IMR-90 (cell line): ENCODE data around the gene PCDHB1. TPM values are rescaled to one million over a fixed set of nuclear protein-coding genes. Genes with fewer than 3 reads are reported as not detected.

Experiments used
- ATAC-seq: fragments of 200-7000 bp; cut with Tn5 transposase; 2 replicates; pipeline ENCODE4 v1.9.1; 2020; ENCODE audit warnings: low read depth, mild to moderate bottlenecking, moderate library complexity
- BruUV-seq: library from RNA; stranded (reverse); fragments of 400-500 nt; replicated peaks from 2 replicates; lab custom pipeline; 2021; lab: Mats Ljungman, UMichigan
- CTCF ChIA-PET: fragments of 300-600 bp; formaldehyde crosslinking; extraction: SDS; loops from one replicate; lab custom pipeline; 2021; ENCODE audit warnings: antibody characterized with exemption; lab: Yijun Ruan, JAX
- POLR2A ChIA-PET: fragments of 300-600 bp; sonication (Branson Sonifier 250); formaldehyde crosslinking; loops from one replicate; lab custom pipeline; 2022; ENCODE audit warnings: antibody characterized with exemption; ENCODE audit not compliant: unreplicated experiment; lab: Charles Lee
- DNase-seq: peaks from one replicate; pipeline ENCODE4 v3.0.0; 2013
- H2AFZ ChIP-seq: replicated peaks from 2 replicates; pipeline ENCODE3; 2013; ENCODE audit warnings: low read length, mild to moderate bottlenecking; ENCODE audit not compliant: poor library complexity
- H2AK5ac ChIP-seq: 2 replicates; pipeline ENCODE4 v1.6.1; 2013; ENCODE audit warnings: low read depth, low read length, inconsistent platforms
- H2AK9ac ChIP-seq: replicated peaks from 2 replicates; pipeline ENCODE3; 2013; ENCODE audit warnings: mild to moderate bottlenecking, low read depth, low read length, moderate library complexity; ENCODE audit not compliant: poor library complexity
- H2BK120ac ChIP-seq: 2 replicates; pipeline ENCODE4 v1.6.1; 2013; ENCODE audit warnings: low read depth, low read length, inconsistent platforms
- H2BK15ac ChIP-seq: 3 replicates; pipeline ENCODE4 v1.6.1; 2013; ENCODE audit warnings: low read depth, low read length, inconsistent platforms
- H2BK20ac ChIP-seq: 2 replicates; pipeline ENCODE4 v1.6.1; 2013; ENCODE audit warnings: low read depth, mild to moderate bottlenecking, inconsistent platforms, low read length, moderate library complexity
- H2BK5ac ChIP-seq: 2 replicates; pipeline ENCODE4 v1.6.1; 2013; ENCODE audit warnings: mild to moderate bottlenecking, low read depth, low read length, inconsistent platforms; ENCODE audit not compliant: poor library complexity, severe bottlenecking
- H3K14ac ChIP-seq: replicated peaks from 2 replicates; pipeline ENCODE4 v1.6.1; 2013; ENCODE audit warnings: low read depth, low read length, inconsistent platforms
- H3K18ac ChIP-seq: 2 replicates; pipeline ENCODE4 v1.6.1; 2013; ENCODE audit warnings: low read depth, low read length, control low read depth
- H3K23ac ChIP-seq: 2 replicates; pipeline ENCODE4 v1.6.1; 2013; ENCODE audit warnings: low read depth, low read length, inconsistent platforms
- H3K27ac ChIP-seq: 2 replicates; pipeline ENCODE4 v1.5.1; 2013; ENCODE audit warnings: mild to moderate bottlenecking, control low read depth, low read length; ENCODE audit not compliant: insufficient read depth
- H3K27me3 ChIP-seq: 2 replicates; pipeline ENCODE4 v1.6.1; 2013; ENCODE audit warnings: low read length; ENCODE audit not compliant: control insufficient read depth, insufficient read depth
- H3K36me3 ChIP-seq: 2 replicates; pipeline ENCODE4 v1.6.1; 2013; ENCODE audit warnings: low read length, mixed read lengths; ENCODE audit not compliant: control insufficient read depth, insufficient read depth
- H3K4ac ChIP-seq: 2 replicates; pipeline ENCODE4 v1.6.1; 2013; ENCODE audit warnings: low read depth, low read length, inconsistent platforms
- H3K4me1 ChIP-seq: 2 replicates; pipeline ENCODE4 v1.6.1; 2013; ENCODE audit warnings: low read length, mixed read lengths; ENCODE audit not compliant: control insufficient read depth, insufficient read depth
- H3K4me2 ChIP-seq: 2 replicates; pipeline ENCODE4 v1.6.1; 2013; ENCODE audit warnings: low read depth, mild to moderate bottlenecking, control low read depth, low read length, moderate library complexity
- H3K4me3 ChIP-seq: 2 replicates; pipeline ENCODE4 v1.5.1; 2013; ENCODE audit warnings: low read depth, mild to moderate bottlenecking, control low read depth, low read length, moderate library complexity; ENCODE audit not compliant: insufficient read depth
- H3K56ac ChIP-seq: 2 replicates; pipeline ENCODE4 v1.6.1; 2013; ENCODE audit warnings: low read length, inconsistent platforms; ENCODE audit not compliant: insufficient read depth; ENCODE audit errors: extremely low read depth
- H3K79me1 ChIP-seq, 2 experiments: 2 replicates each; pipeline ENCODE4 v1.6.1; 2013; ENCODE audit warnings: low read length in 2 of 2, inconsistent platforms in 1 of 2, low read depth in 1 of 2
- H3K9ac ChIP-seq: 2 replicates; pipeline ENCODE4 v1.6.1; 2013; ENCODE audit warnings: low read depth, low read length, control low read depth
- H3K9me1 ChIP-seq: 2 replicates; pipeline ENCODE4 v1.6.1; 2013; ENCODE audit warnings: low read length, inconsistent platforms; ENCODE audit not compliant: insufficient read depth
- H3K9me3 ChIP-seq: 2 replicates; pipeline ENCODE4 v1.6.1; 2013; ENCODE audit warnings: low read length; ENCODE audit not compliant: control insufficient read depth, insufficient read depth
- H4K20me1 ChIP-seq: 2 replicates; pipeline ENCODE4 v1.6.1; 2013; ENCODE audit warnings: low read length, inconsistent platforms; ENCODE audit not compliant: insufficient read depth
- H4K5ac ChIP-seq: 2 replicates; pipeline ENCODE4 v1.6.1; 2013; ENCODE audit warnings: mild to moderate bottlenecking, low read depth, low read length, control low read depth
- H4K8ac ChIP-seq, 2 experiments: 2 replicates each; pipeline ENCODE4 v1.6.1; 2013; ENCODE audit warnings: low read depth in 2 of 2, low read length in 2 of 2, control low read depth in 1 of 2, inconsistent platforms in 1 of 2
- H4K91ac ChIP-seq: 2 replicates; pipeline ENCODE4 v1.6.1; 2013; ENCODE audit warnings: low read depth, low read length, inconsistent platforms; ENCODE audit not compliant: insufficient read depth
- BHLHE40 ChIP-seq: fragments of 150-350 bp; IDR thresholded peaks from 2 replicates; pipeline ENCODE4 v1.6.1; 2016; ENCODE audit warnings: mild to moderate bottlenecking, low read depth, low read length
- MAZ ChIP-seq: IDR thresholded peaks from 2 replicates; pipeline ENCODE4 v1.6.1; 2012; ENCODE audit warnings: low read depth, mild to moderate bottlenecking, low read length, improper control_type of control experiment, moderate library complexity, borderline replicate concordance
- RAD21 ChIP-seq: IDR thresholded peaks from 2 replicates; pipeline ENCODE4 v1.6.1; 2012; ENCODE audit warnings: low read length, improper control_type of control experiment
- RCOR1 ChIP-seq: IDR thresholded peaks from 2 replicates; pipeline ENCODE4 v1.6.1; 2012; ENCODE audit warnings: mild to moderate bottlenecking, low read length, improper control_type of control experiment; ENCODE audit not compliant: insufficient replicate concordance
- WGBS, 2 experiments: methylation state at CpG; one replicate each; pipeline versions ENCODE4 v1.1.5 to v1.1.7; 2013; ENCODE audit warnings: missing lambda C conversion rate in 2 of 2; ENCODE audit not compliant: insufficient read length in 1 of 2; ENCODE audit errors: extremely low coverage in 2 of 2; 5-methylcytosine and 5-hydroxymethylcytosine counted together
- dilution Hi-C: fragments of 300-500 bp; cut with HindIII; formaldehyde crosslinking; loops from one replicate; pipeline ENCODE4 v1.14.3; 2018; ENCODE audit warnings: low sequenced_read_pairs; ENCODE audit not compliant: unreplicated experiment
- in situ Hi-C: fragments of 300-500 bp; cut with MboI; formaldehyde crosslinking; loops from 3 replicates; pipeline ENCODE4 v1.14.3; 2019; ENCODE audit warnings: low sequenced_read_pairs, inconsistent platforms, mixed read lengths
- intact Hi-C: fragments of 100-400 bp; cut with micrococcal nuclease; formaldehyde crosslinking; loops from 2 replicates; pipeline ENCODE4 v1.10.0; 2022
- polyA plus RNA-seq, 3 experiments: library from polyadenylated mRNA; depleted of rRNA; stranded (reverse); fragments of >200 nt; gene quantifications; 2 replicates each; pipeline ENCODE4 v1.2.3, GENCODE V29; 2012; ENCODE audit warnings: low replicate concordance in 1 of 3
- total RNA-seq: library from RNA; depleted of rRNA; stranded (reverse); fragments of >200 nt; gene quantifications from 2 replicates; pipeline ENCODE4 v1.2.3, GENCODE V29; 2012

Gene PCDHB1
- total and polyA plus RNA-seq, 2 of the 4 experiments (the other 2 are of a cell fraction) = not detected

GRCh38 chr5:141003791-141004611, 47.2 kb upstream of the PCDHB1 start:
- no TSS peak for BruUV-seq

More at GRCh38 chr5:141003791-141004611, 47.2 kb upstream of the PCDHB1 start:
- Histone ChIP-seq H3K14ac (no peak overlapping the region), H4K91ac (no peak overlapping the region), H3K27me3 (no peaks in the 10 kb centered on the region), H3K4me1 (no peaks in the 10 kb centered on the region), H3K9me1 (no peaks in the 10 kb centered on the region), H3K4me3 (no peak overlapping the region), H3K9ac (no peak overlapping the region), H3K23ac (no peak overlapping the region), H4K20me1 (no peaks in the 10 kb centered on the region), H3K18ac (no peak overlapping the region), H2AK5ac (no peak overlapping the region), H2BK120ac (no peak overlapping the region), H2AK9ac (no peak overlapping the region), H4K8ac (no peak overlapping the region), H2BK5ac (no peak overlapping the region), H3K79me1 (no peaks in the 10 kb centered on the region), H2BK15ac (no peak overlapping the region), H3K4ac (no peak overlapping the region), H4K5ac (no peak overlapping the region), H3K4me2 (no peak overlapping the region), H2BK20ac (no peak overlapping the region), H2AFZ (no peak overlapping the region), H3K36me3 (no peaks in the 10 kb centered on the region), H3K56ac (no peak overlapping the region), H3K27ac (no peak overlapping the region), H3K9me3 (peaks cover 18% of the 10 kb centered on the region)
- DNase-seq (no peak), ATAC-seq (no peak)
- no peak for TF ChIP-seq RAD21
- no peak for TF ChIP-seq MAZ
- no peak for TF ChIP-seq RCOR1
- no peak for TF ChIP-seq BHLHE40
- dilution Hi-C loops = no loop called here
- in situ Hi-C loops = no loop called here
- CTCF ChIA-PET = no interaction called here
- intact Hi-C loops = no loop called here
- WGBS, 2 experiments = no CpG with 5 or more reads among the region's 4 CpGs
- POLR2A ChIA-PET = no interaction called here
